Measurements from ENCODE around the gene ALDH1L1. TPM values are rescaled to one million over a fixed set of nuclear protein-coding genes. Genes with fewer than 3 reads are reported as not detected.

ALDH1L1 gene
- total RNA-seq, 1 donor from 2014 or later, result not detected

DNA sequence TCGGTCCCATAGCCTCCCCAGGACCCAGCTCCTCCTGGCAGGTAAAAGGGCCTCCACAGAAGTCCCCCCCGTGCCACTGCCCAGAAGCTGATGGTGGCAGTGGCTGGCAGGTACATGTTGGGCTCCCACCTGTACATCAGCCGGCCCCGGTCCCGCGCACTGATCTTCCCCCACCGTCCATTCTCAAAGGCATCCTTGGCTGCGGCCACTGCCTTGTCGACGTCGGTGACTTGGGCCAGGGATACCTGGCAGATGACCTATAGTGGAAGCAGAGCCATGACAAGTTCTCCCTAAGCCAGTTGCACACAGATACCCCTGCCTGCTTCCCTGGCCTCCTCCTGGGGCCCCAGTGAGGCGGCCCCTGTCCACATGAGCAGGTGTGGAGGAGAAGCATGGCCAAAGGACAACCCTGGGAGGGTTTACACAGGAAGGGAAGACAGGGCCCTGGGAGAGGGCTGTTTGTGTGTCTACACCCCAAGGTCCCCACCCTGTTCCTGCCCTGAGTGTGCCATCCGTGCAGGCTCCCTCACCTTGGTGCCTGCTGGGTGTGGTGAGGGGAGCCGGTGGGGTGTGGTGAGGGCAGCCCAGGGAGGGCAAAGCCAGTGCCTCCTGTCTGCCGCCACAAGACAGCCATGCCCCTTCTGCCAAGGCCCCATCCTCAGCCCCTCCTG, 44.8 kb downstream of the ALDH1L1 start:
- TF ChIP-seq, protein P1, sequence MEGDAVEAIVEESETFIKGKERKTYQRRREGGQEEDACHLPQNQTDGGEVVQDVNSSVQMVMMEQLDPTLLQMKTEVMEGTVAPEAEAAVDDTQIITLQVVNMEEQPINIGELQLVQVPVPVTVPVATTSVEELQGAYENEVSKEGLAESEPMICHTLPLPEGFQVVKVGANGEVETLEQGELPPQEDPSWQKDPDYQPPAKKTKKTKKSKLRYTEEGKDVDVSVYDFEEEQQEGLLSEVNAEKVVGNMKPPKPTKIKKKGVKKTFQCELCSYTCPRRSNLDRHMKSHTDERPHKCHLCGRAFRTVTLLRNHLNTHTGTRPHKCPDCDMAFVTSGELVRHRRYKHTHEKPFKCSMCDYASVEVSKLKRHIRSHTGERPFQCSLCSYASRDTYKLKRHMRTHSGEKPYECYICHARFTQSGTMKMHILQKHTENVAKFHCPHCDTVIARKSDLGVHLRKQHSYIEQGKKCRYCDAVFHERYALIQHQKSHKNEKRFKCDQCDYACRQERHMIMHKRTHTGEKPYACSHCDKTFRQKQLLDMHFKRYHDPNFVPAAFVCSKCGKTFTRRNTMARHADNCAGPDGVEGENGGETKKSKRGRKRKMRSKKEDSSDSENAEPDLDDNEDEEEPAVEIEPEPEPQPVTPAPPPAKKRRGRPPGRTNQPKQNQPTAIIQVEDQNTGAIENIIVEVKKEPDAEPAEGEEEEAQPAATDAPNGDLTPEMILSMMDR (IDR thresholded peaks at IDR 0.05; ENCODE audit: unreplicated experiment), result no peak
- no peak overlapping the region for H3K4me3 Mint-ChIP-seq (ENCODE audit: unreplicated experiment)
- H3K27ac Mint-ChIP-seq (ENCODE audit: unreplicated experiment), result no peak overlapping the region
- H3K9me3 Mint-ChIP-seq (ENCODE audit: unreplicated experiment), result no peaks in the 10 kb centered on the region
- no peaks in the 10 kb centered on the region for H3K36me3 Mint-ChIP-seq (ENCODE audit: low read depth, unreplicated experiment)
- peaks cover 7% of the 10 kb centered on the region for H3K27me3 Mint-ChIP-seq (ENCODE audit: unreplicated experiment)
- no peak for DNase-seq (ENCODE audit: low spot score)
- no peaks in the 10 kb centered on the region for H3K4me1 Mint-ChIP-seq (ENCODE audit: unreplicated experiment)

DNA sequence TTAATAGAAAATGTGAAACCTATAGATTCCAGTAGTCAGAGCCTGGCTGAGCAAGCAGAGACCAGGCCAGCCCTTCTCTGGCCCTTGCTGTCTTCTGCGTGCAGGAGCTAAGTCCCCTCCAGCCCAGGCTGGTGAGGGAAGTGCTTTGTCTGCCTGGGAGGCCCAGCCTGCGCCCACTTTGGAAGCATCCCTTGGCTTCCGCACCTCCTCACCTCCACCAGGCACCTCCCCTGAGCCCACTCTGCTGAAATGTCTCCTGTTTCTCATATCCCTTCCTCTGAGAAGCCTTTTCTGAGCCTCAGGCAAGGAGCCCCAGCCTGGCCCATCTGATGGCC, 45.3 kb downstream of the ALDH1L1 start:
- no peak overlapping the region for H3K27ac Mint-ChIP-seq (ENCODE audit: unreplicated experiment)
- no peaks in the 10 kb centered on the region for H3K36me3 Mint-ChIP-seq (ENCODE audit: low read depth, unreplicated experiment)
- H3K4me3 Mint-ChIP-seq (ENCODE audit: unreplicated experiment), result no peak overlapping the region
- no peak for DNase-seq (ENCODE audit: low spot score)
- no peaks in the 10 kb centered on the region for H3K4me1 Mint-ChIP-seq (ENCODE audit: unreplicated experiment)
- H3K9me3 Mint-ChIP-seq (ENCODE audit: unreplicated experiment), result no peaks in the 10 kb centered on the region
- peaks cover 7% of the 10 kb centered on the region for H3K27me3 Mint-ChIP-seq (ENCODE audit: unreplicated experiment)
- TF ChIP-seq, protein P1 (IDR thresholded peaks at IDR 0.05; ENCODE audit: unreplicated experiment), result no peak

DNA sequence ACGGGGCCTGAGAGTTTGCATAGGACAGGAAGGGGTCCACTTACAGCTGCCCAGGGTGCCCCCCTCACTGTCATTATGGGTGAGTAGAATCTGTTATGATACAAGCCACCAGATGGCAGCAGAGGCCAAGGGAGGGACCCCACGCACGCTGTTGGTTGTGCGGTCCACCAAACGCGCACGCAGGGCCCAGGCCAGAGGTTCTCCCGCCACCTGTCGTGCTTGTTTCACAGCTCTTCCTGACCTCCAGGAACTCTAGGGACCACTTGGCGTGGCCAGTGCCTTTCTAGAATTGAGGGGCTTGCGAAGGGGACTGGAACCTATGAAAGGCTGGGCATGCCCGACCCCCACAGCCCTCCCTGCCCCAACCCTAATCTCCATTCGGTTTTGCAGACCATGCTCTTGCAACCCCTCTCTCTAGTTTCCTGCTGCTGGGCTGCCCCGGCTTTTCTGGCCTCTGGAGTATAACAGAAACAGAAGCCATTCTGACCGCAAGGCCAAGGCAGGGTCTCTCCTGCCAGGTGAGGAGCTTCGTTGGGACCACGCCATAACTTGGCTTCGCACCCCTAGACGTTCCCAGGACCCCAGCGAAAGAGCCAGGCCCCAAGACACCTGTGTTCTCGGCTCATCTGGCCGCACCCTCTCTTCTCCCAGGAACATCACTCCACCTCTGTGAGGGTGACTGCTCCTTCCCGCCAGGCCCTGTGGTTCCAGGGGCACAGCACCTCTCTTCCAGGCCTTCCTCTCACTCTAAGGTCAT, 46.0 kb downstream of the ALDH1L1 start:
- H3K4me1 Mint-ChIP-seq (ENCODE audit: unreplicated experiment), result no peaks in the 10 kb centered on the region
- peaks cover 7% of the 10 kb centered on the region for H3K27me3 Mint-ChIP-seq (ENCODE audit: unreplicated experiment)
- peak; percentile 77 for DNase-seq (ENCODE audit: low spot score)
- no peak overlapping the region for H3K4me3 Mint-ChIP-seq (ENCODE audit: unreplicated experiment)
- TF ChIP-seq, protein P1 (IDR thresholded peaks at IDR 0.05; ENCODE audit: unreplicated experiment), result peak; percentile 71
- H3K27ac Mint-ChIP-seq (ENCODE audit: unreplicated experiment), result no peak overlapping the region
- H3K36me3 Mint-ChIP-seq (ENCODE audit: low read depth, unreplicated experiment), result no peaks in the 10 kb centered on the region
- no peaks in the 10 kb centered on the region for H3K9me3 Mint-ChIP-seq (ENCODE audit: unreplicated experiment)

DNA sequence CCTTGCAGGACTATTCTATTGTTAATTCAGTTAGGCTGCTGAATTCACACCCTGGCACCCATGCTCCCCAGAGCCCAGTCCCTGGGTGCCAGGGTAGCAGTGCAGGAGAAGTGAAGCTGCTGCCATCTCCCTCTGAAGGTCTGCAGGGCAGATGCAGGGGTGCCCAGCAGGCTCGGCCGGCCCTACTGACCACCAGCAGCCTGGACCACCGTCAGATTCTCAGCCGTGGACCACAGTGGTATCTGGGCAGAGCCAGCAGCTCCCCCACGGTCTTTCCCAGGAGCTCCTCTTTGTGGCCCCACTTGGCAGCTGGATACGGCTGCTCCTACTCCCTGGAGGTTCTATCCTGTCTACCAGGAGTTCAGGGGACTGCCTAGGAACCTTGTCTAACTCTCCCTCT, 46.8 kb downstream of the ALDH1L1 start:
- no peak overlapping the region for H3K27ac Mint-ChIP-seq (ENCODE audit: unreplicated experiment)
- H3K4me3 Mint-ChIP-seq (ENCODE audit: unreplicated experiment), result peak overlapping the region; percentile 51
- H3K4me1 Mint-ChIP-seq (ENCODE audit: unreplicated experiment), result no peaks in the 10 kb centered on the region
- no peak for DNase-seq (ENCODE audit: low spot score)
- no peaks in the 10 kb centered on the region for H3K9me3 Mint-ChIP-seq (ENCODE audit: unreplicated experiment)
- TF ChIP-seq, protein P1 (IDR thresholded peaks at IDR 0.05; ENCODE audit: unreplicated experiment), result no peak
- peaks cover 7% of the 10 kb centered on the region for H3K27me3 Mint-ChIP-seq (ENCODE audit: unreplicated experiment)
- H3K36me3 Mint-ChIP-seq (ENCODE audit: low read depth, unreplicated experiment), result no peaks in the 10 kb centered on the region

Data from endothelial cell (in vitro differentiated cells).